GM19463 (cell line): ENCODE results near the gene GIGYF2.
"Not testable (repeated sequence)": the region's sequence is repeated elsewhere in the genome, so short reads cannot be mapped to it uniquely, and the experiment has no call there.

Experiments used
- ATAC-seq: cut with Tn5 transposase; IDR thresholded peaks from one replicate; pipeline ENCODE4 v1.9.1; 2021; ENCODE audit warnings: mild to moderate bottlenecking, moderate library complexity; ENCODE audit not compliant: unreplicated experiment

Gene GIGYF2

DNA sequence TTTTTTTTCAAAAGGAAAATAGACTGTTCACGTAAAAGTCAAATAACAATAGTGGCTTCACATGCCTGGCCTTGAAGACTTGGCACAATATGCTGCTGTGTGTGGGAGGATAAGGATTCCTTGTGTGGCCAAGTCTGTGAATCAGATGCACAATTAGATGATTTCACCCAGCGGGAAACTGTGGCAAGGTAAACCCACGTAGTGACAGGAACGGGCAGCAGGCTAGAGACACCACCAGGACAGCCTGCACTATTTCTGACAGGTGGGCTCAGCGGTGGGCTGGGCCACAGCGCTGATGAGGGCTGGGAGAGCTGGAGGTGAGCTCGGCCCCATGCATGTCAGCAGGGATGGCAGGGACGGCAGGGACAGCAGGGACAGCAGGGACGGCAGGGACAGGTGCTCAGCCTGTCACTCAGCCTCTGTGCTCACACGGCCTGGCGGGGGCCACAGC lies 194.5 kb downstream of the GIGYF2 start:
- no peak for ATAC-seq

DNA sequence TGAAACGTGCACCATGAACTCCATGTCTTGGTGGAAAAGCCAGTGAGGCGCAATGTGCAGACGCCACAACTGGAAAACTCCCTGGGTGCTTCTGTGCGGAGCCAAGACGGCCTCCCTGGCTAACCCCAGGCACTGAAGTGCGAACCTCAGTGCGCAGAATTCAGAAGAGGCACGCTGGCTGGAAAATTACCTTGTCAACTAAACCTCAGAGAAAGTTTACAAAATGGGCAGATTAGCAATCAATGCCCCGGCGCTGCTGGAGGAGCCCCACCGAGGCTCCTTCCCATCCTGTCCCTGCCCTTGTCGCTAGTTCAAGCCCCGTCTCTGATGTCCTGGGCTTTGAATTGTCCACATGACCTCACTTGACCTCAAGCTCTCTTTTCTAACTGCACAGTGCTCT lies 195.1 kb downstream of the GIGYF2 start:
- ATAC-seq: no peak

DNA sequence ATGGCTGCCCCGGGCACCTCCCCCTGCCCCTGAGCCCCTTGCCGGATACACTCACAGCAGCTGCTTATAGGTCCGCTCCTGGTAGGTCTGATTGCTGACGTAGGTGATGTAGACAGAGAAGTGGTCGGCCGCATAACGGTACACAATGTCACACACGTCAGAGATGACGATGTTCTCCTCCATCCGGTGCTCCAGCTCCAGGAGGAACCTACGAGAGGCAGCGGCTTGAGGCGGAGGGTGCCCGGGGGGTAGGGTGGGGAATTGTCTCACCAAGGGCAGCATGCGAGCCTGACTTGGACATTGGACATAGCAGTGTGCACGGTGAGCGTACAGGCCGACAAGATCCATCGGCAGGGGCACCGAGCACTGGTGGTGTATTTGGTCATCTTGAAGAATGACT lies 195.7 kb downstream of the GIGYF2 start:
- ATAC-seq: no peak

DNA sequence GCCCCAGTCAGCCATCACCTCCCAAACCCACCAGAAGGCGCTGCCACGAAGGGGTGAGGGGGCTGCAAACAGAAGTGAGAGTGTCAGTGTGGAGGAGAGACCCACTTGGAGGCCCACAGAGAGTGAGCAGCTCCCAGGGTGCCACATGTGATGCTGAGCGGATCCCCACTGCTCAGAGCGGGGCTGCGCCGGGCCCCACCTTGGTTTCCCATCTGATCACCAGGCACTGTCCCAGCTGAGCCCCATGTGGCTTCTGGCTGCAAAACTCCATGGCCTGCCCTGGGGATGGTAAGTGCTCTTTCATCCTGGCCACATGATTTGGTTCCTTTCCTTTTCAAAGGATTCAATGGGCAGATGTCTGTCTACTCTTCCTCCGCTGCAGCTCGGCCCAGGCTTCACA lies 196.7 kb downstream of the GIGYF2 start:
- ATAC-seq: no peak

DNA sequence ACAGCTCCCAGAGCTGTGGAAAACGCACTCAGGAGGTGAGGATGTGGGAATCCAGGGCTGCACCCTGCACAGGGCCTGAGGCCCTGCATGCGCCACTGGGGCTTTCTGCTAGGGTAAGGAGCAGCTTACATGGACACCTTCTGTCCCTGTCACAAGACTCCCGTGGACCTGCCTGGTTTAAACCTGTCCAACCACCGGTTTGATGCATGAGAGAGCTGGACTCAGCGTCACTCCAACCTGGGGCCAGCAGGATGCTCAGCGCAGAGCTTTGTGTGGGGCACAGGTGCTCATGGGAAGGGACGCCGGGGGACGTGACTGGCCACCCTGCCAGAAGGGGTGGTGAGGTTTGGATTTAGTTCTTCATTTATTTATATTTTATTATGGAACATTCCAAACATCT lies 197.1 kb downstream of the GIGYF2 start:
- ATAC-seq: no peak

DNA sequence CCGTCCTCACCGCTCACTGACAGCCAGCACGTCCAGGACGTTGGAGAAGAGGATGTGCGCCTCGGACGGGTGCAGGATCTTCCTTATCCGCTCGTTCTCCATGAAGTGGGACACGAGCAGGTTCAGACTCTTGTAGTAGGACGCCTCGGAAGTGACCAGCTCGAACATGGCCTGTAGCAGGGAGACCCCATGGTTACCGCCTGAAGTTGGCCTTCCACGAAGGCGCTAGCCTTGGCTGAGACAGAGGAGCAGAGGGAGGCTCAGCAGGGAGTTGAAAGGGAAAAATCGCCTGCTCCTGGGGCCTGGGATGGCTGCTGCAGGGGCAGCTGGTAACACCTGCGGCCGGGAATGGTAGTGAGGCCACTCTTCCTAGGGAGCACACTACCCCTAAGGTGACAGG lies 197.6 kb downstream of the GIGYF2 start:
- no peak for ATAC-seq

DNA sequence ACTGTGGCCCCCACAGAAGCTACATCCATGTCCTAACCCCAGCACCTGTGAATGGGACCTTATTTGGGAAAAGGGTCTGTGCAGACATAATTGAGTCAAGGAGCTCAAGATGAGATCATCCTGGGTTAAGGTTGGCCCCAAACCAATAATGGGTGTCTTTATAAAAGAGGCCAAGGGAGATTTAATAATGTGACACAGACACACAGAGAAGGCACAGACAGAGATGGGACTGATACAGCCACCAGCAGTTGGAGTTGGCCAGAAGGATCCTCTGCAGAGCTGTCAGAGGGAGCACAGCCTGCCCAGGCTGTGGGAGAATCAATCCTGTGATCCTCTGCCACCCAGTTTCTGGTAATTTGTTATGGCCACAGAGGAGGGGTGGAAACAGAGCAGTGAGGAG lies 199.0 kb downstream of the GIGYF2 start:
- no peak for ATAC-seq

DNA sequence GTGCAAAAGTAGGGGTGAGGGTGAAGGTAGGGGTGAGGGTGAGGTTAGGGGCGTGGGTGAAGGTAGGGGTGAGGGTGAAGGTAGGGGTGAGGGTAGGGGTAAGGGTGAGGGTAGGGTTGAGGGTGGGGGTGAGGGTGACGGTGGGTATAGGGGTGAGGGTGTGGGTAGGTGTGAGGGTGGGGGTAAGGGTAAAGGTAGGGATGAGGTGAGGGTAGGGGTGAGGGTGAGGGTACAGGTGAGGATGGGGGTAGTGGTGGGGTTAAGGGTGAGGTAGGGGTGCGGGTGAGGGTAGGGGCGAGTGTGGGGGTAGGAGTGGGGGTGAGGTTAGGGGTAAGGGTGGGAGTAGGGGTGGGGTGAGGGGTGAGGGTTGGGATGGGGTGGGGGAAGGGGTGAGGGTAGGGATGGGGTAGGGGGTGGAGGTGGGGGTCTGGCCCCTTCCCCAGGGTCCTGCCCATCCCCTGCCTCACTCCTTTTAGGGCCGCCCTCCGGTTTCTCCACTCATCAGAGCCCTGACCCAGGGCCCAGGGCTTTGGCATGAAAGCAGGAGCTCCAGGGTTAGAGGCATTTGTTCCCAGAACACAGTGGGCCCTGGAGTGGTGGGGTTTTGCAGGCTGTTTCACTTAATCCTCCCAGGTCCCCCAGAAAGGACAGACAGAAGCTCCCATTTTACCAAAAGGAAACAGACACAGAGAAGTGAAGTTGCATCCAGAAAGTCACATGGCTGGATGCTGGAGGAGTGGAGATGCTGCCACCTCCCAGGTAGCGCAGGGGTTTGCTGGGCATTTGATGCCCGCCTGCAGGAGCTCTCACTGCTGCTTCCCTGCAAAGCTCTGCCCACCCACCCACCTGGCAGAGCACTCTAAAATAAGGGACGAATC lies 199.8 kb downstream of the GIGYF2 start:
- no peak for ATAC-seq

DNA sequence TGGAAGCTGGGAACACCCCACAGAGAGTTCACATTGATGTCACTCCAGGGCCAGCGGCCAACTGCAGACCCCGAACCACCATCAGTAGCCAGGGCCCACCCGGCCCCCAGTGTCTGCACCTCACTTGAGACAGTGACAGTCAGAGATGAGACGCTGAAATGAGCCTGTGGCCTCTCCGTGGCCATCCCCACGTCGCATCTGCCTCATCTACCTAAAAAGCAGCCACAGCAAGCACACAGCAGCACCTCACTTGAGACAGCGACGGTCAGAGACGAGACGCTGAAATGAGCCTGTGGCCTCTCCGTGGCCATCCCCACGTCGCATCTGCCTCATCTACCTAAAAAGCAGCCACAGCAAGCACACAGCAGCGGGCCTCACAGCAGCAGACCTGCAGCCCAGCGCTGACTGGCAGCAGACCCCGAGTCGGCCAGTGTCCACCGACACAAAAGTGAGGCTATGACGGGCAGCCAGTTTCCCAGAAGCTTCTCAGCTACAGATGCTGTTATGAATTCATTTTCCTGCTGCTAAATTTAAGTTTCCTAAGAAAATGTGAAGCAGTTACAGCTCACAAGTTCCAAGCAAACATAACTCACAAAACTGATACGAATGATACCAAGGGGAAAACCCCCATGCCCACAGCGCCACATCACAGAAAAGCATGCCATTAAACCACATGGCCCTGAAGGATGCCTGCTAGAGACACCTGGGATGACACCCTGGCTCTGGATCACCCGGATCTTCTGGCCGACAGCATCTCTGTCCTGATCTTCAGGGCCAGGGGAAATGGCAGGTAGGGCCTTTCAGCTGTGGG lies 200.7 kb downstream of the GIGYF2 start:
- ATAC-seq: no peak

DNA sequence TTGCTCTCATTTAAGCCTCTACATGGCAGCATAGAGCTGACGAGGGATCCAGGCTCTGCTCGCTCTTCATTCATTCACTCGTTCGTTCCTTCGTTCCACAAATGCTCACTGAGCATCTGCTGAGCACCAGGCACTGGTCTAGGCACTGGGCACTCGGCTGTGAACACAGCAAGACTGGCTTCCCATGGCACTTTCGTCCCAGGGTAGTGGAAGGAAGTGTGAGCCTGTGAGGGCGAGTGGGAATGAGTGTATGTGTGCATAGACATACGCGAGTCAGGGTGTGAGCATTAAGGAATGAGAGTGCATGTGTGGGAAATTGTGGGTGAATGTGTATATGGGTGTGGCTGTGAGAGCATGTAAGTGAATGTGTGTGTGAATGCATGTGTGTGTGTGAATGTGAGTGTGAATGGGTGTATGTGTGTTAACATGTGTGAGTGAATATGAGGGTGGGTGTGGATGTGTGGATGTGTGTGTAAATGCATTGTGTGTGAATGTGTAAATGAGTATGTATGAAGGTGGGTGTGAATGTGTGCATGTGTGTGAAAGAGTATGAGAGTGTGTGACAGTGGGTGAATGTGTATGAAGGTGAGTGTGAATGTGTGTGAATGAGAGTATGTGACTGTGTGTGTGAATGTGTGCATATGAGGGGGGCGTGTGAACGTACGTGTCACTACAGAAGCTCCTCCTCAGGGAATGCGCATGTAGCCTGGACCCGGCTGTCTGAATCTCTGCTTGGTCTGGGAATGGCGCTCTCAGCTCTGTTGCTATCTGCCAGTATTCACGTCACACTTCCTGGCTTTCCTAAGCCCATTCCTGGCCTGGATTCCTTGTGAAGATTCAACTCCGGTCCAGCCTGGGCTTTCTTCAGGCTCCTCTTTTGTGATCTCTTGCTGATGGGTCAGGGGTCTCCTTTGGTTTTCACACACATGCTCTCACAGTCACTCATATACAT lies 201.7 kb downstream of the GIGYF2 start:
- ATAC-seq: no peak

DNA sequence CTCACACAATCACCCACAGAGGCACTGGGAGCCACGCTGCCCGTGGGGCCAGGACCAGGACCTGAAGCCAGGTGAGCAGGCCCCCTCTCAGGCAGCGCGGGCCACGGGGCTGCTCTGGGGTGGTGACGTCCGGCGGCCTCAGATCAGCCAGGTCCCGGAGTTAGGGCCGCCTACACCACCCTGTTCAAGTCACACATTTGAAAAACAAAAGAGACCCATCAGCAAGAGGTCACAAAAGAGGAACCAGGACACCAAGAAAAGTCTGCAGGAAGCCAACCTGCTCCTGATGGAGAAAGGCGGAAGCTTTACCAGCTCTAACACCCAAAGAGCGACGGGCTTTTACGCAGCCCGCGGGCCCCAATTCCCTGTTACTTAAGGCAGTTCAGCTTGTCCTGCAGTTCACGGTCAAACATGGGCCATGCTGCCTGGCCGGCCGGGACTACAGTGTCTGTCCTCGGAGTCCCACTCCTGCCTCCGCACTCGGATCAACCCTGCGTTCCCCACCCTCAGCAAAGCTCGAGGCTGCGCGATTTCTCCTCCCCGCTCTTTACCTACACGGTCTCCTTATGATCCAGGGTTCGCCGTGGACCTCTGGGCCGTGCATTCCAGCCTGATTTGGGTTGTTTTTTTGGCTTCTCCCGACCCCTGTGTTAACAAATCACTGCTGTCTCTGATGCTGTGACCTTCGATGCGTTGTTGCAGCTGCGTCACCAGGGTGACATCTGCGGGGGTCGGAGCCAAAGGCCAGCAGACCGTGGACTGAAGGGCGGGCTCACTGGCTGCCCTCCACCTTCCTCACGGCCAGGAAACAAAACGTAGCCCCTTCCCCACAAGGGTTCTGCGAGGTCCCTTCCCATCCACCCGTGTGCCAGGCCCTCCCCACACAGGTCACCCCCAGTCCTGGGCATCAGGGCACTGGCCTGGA lies 203.9 kb downstream of the GIGYF2 start:
- no peak for ATAC-seq

DNA sequence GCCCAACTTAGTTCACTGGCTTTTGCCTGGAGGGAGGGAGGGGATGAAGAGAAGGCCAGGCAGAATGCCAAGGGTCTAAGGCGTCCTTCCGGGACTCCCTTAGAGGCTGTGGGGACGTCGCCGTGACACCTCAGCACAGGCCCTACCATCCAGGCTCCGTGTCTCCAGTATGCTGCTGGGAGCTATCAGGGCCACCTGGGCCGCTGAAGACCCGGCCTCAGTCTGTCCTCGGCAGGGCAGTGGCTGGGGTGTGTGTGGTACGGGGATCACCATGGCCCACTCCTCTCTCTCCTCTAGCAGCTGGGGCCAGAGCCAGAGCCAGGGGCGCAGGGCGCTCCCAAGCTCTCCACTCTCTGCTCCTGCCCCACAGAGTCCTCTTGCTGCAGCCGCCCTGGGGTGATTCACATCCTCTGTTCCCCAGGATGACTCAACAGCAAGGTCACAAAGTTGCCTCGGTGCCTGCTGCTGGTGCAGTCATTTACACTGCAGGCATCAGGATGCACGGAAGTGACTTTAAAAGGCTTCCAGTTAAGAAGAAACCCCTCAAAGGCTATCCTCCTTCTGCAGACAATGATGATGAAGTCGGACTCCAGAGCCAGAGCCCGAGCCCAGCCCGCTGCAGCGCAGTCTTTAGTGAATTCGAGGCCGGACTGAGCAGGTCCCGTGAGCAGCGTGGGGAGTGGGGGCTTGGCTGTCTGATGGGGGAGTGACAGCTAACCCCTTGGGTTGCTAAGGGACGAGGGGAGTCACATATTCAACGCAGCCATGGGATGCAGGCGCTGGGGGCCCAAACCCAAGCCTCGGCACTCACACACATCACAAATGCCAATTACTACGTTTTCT lies 204.8 kb downstream of the GIGYF2 start:
- no peak for ATAC-seq

DNA sequence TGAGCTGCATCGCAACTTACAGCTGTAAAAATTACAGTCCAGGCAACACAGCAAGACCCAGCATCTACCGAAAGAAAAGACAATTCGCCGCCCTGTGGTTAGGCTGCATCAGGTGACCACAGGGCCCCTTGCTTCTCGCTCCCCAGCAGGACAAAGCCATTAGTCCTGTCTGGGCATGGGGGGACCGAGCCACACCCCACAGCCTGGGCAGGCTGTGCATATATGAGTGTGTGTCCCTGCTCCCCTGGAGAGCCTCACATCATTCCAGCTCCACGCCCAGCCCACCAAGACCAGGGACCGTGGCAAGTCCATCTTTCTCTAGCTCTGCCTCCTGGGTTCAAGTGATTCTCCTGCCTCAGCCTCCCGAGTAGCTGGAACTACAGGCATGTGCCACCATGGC lies 206.9 kb downstream of the GIGYF2 start:
- ATAC-seq: no peak

DNA sequence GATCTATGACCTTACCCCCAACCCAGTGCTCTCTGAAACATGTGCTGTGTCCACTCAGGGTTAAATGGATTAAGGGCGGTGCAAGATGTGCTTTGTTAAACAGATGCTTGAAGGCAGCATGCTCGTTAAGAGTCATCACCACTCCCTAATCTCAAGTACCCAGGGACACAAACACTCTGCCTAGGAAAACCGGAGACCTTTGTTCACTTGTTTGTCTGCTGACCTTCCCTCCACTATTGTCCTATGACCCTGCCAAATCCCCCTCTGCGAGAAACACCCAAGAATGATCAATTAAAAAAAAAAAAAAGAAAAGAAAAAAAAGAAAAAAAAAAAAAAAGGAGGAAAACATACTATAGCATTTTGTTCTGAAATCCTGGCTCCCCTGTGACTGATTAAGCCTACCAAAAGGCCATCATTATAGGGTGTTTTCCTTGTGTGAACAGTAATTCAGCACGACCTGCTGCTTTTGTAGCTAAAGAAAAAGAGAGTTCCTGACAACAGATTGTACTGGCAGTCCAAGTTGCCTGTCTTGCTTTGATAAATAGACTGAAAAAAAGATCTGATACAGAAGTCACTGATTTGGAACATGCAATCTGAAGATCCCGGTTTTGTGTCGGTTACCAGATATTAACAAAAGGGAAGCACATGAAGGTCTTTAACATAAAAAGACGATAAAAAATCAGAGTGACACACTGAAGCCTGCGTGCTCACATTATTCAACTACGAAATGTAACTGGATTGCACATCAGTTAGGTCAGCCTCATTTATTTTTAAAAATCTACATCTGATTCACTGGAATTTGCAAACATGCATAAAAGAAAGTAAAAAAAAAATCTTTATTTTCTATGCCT lies 210.0 kb downstream of the GIGYF2 start:
- ATAC-seq: not testable (repeated sequence)

DNA sequence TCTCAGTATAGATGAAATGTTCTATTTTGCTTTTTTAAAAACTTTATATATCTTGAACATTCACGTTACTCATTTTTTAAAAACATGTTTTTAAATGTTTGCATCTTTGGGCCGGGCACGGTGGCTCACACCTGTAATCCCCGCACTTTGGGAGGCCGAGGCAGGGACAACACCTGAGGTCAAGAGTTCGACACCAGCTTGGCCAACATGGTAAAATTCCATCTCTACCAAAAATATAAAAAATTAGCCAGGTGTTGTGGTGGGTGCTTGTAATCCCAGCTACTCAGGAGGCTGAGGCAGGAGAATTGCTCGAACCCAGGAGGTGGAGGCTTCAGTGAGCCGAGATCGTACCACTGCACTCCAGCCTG lies 210.6 kb downstream of the GIGYF2 start:
- ATAC-seq: not testable (repeated sequence)

DNA sequence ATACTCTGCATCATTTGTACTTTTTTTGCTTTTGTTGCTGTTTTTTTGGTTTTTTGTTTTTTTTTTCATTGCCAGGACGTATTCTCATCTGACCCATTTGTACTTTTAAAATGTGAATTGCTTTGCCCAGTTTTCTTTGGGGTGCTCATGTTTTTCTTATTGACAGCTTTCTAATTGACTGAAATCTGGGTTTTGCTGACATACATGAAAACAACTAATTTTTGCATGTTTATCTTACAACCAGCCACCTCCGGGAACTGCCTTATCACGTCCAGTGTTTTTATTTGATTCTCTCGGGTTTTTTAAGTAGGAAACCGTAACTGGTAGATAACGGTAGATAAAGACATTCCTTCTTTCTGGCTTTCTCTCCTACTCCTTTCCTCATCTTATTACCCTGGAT lies 211.6 kb downstream of the GIGYF2 start:
- ATAC-seq: no peak
